Measurements from ENCODE around the gene NAGS.

Gene NAGS

GRCh38 chr17:44022246-44022645, 17.8 kb downstream of the NAGS start:
- Histone ChIP-seq H3K4me1 (ENCODE audit: insufficient read depth, low read length, severe bottlenecking) (no peaks in the 10 kb centered on the region), H3K27ac (ENCODE audit: low read depth, low read length, poor library complexity, severe bottlenecking) (no peak overlapping the region), H3K36me3 (ENCODE audit: insufficient read depth, low read length) (no peaks in the 10 kb centered on the region), H3K4me3 (ENCODE audit: low read depth, low read length, poor library complexity, severe bottlenecking) (no peak overlapping the region), H3K4me2 (ENCODE audit: low read length) (no peak overlapping the region), H3K27me3 (ENCODE audit: insufficient read depth, low read length) (no peaks in the 10 kb centered on the region), H4K20me1 (ENCODE audit: insufficient read depth, low read length) (no peaks in the 10 kb centered on the region), H3K79me2 (ENCODE audit: insufficient read depth, low read length) (no peaks in the 10 kb centered on the region), H3K9ac (ENCODE audit: low read length) (no peak overlapping the region), H3K9me2 (ENCODE audit: low read depth, low read length) (no peaks in the 10 kb centered on the region), H3K9me3 (ENCODE audit: low read length) (no peaks in the 10 kb centered on the region), H2AFZ (ENCODE audit: low read length) (no peak overlapping the region), H3F3A (ENCODE audit: insufficient read depth, low read length) (no peaks in the 10 kb centered on the region)
- TF ChIP-seq CTCF (IDR thresholded peaks at IDR 0.05; ENCODE audit: low read length): no peak
- TF ChIP-seq EZH2 (IDR thresholded peaks at IDR 0.05; ENCODE audit: borderline replicate concordance, low read length): no peak

GRCh38 chr17:44023545-44024270, 19.3 kb downstream of the NAGS start:
- Histone ChIP-seq H3K9me2 (ENCODE audit: low read depth, low read length) (no peaks in the 10 kb centered on the region), H3F3A (ENCODE audit: insufficient read depth, low read length) (no peaks in the 10 kb centered on the region), H3K4me1 (ENCODE audit: insufficient read depth, low read length, severe bottlenecking) (no peaks in the 10 kb centered on the region), H3K9me3 (ENCODE audit: low read length) (no peaks in the 10 kb centered on the region), H3K27me3 (ENCODE audit: insufficient read depth, low read length) (no peaks in the 10 kb centered on the region), H2AFZ (ENCODE audit: low read length) (no peak overlapping the region), H3K36me3 (ENCODE audit: insufficient read depth, low read length) (no peaks in the 10 kb centered on the region), H3K4me2 (ENCODE audit: low read length) (no peak overlapping the region), H3K79me2 (ENCODE audit: insufficient read depth, low read length) (no peaks in the 10 kb centered on the region), H3K27ac (ENCODE audit: low read depth, low read length, poor library complexity, severe bottlenecking) (no peak overlapping the region), H3K4me3 (ENCODE audit: low read depth, low read length, poor library complexity, severe bottlenecking) (no peak overlapping the region), H3K9ac (ENCODE audit: low read length) (no peak overlapping the region), H4K20me1 (ENCODE audit: insufficient read depth, low read length) (no peaks in the 10 kb centered on the region)
- TF ChIP-seq CTCF (IDR thresholded peaks at IDR 0.05; ENCODE audit: low read length) (no peak), EZH2 (IDR thresholded peaks at IDR 0.05; ENCODE audit: borderline replicate concordance, low read length) (no peak)

GRCh38 chr17:44024271-44024663, 19.8 kb downstream of the NAGS start:
- no peaks in the 10 kb centered on the region for H3K36me3 ChIP-seq (ENCODE audit: insufficient read depth, low read length)
- no peak overlapping the region for H3K4me2 ChIP-seq (ENCODE audit: low read length)
- no peaks in the 10 kb centered on the region for H3K27me3 ChIP-seq (ENCODE audit: insufficient read depth, low read length)
- H3K27ac ChIP-seq (ENCODE audit: low read depth, low read length, poor library complexity, severe bottlenecking): no peak overlapping the region
- H3K4me1 ChIP-seq (ENCODE audit: insufficient read depth, low read length, severe bottlenecking): no peaks in the 10 kb centered on the region
- no peaks in the 10 kb centered on the region for H3K9me2 ChIP-seq (ENCODE audit: low read depth, low read length)
- H2AFZ ChIP-seq (ENCODE audit: low read length): no peak overlapping the region
- H3K9ac ChIP-seq (ENCODE audit: low read length): no peak overlapping the region
- TF ChIP-seq EZH2 (IDR thresholded peaks at IDR 0.05; ENCODE audit: borderline replicate concordance, low read length) (no peak), CTCF (IDR thresholded peaks at IDR 0.05; ENCODE audit: low read length) (no peak)
- no peaks in the 10 kb centered on the region for H3K79me2 ChIP-seq (ENCODE audit: insufficient read depth, low read length)
- no peaks in the 10 kb centered on the region for H3K9me3 ChIP-seq (ENCODE audit: low read length)
- no peaks in the 10 kb centered on the region for H3F3A ChIP-seq (ENCODE audit: insufficient read depth, low read length)
- no peaks in the 10 kb centered on the region for H4K20me1 ChIP-seq (ENCODE audit: insufficient read depth, low read length)
- no peak overlapping the region for H3K4me3 ChIP-seq (ENCODE audit: low read depth, low read length, poor library complexity, severe bottlenecking)
